Measurements from ENCODE around the gene PPARG.

PPARG gene

GRCh38 chr3:12301031-12301430 is 12.2 kb downstream of the PPARG start:
- H3K36me3 Mint-ChIP-seq (ENCODE audit: low read depth), result no peaks in the 10 kb centered on the region
- peaks cover 20% of the 10 kb centered on the region for H3K27me3 Mint-ChIP-seq (ENCODE audit: low read depth, poor library complexity)
- no peaks in the 10 kb centered on the region for H3K4me1 Mint-ChIP-seq
- no peak overlapping the region for H3K27ac Mint-ChIP-seq
- no peak for DNase-seq
- no peak for TF ChIP-seq CTCF (IDR thresholded peaks at IDR 0.05)
- no peaks in the 10 kb centered on the region for H3K9me3 Mint-ChIP-seq
- no peak overlapping the region for H3K4me3 Mint-ChIP-seq

- H3K36me3 Mint-ChIP-seq (ENCODE audit: low read depth), result no peaks in the 10 kb centered on the region
- DNase-seq, result no peak
- no peak for TF ChIP-seq CTCF (IDR thresholded peaks at IDR 0.05)
- peaks cover 18% of the 10 kb centered on the region for H3K27me3 Mint-ChIP-seq (ENCODE audit: low read depth, poor library complexity)
- H3K27ac Mint-ChIP-seq, result no peak overlapping the region
- no peaks in the 10 kb centered on the region for H3K9me3 Mint-ChIP-seq
- no peak overlapping the region for H3K4me3 Mint-ChIP-seq
- no peaks in the 10 kb centered on the region for H3K4me1 Mint-ChIP-seq
Observed at GRCh38 chr3:12301513-12301912, 12.6 kb downstream of the PPARG start.

GRCh38 chr3:12302564-12302963 is 13.7 kb downstream of the PPARG start:
- no peaks in the 10 kb centered on the region for H3K4me1 Mint-ChIP-seq
- H3K4me3 Mint-ChIP-seq, result no peak overlapping the region
- no peaks in the 10 kb centered on the region for H3K36me3 Mint-ChIP-seq (ENCODE audit: low read depth)
- no peak overlapping the region for H3K27ac Mint-ChIP-seq
- H3K9me3 Mint-ChIP-seq, result no peaks in the 10 kb centered on the region
- DNase-seq, result no peak
- peaks cover 18% of the 10 kb centered on the region for H3K27me3 Mint-ChIP-seq (ENCODE audit: low read depth, poor library complexity)
- TF ChIP-seq CTCF (IDR thresholded peaks at IDR 0.05), result no peak

- DNase-seq, result no peak
- Mint-ChIP-seq H3K27ac (no peak overlapping the region), H3K9me3 (no peaks in the 10 kb centered on the region), H3K4me3 (no peak overlapping the region), H3K4me1 (no peaks in the 10 kb centered on the region), H3K27me3 (ENCODE audit: low read depth, poor library complexity) (peaks cover 20% of the 10 kb centered on the region), H3K36me3 (ENCODE audit: low read depth) (no peaks in the 10 kb centered on the region)
- no peak for TF ChIP-seq CTCF (IDR thresholded peaks at IDR 0.05)
Observed at GRCh38 chr3:12303534-12303933, 14.7 kb downstream of the PPARG start.

- Mint-ChIP-seq H3K4me1 (no peaks in the 10 kb centered on the region), H3K9me3 (no peaks in the 10 kb centered on the region), H3K4me3 (no peak overlapping the region), H3K36me3 (ENCODE audit: low read depth) (no peaks in the 10 kb centered on the region), H3K27ac (no peak overlapping the region), H3K27me3 (ENCODE audit: low read depth, poor library complexity) (peaks cover 20% of the 10 kb centered on the region)
- no peak for DNase-seq
- no peak for TF ChIP-seq CTCF (IDR thresholded peaks at IDR 0.05)
Observed at GRCh38 chr3:12303993-12304392, 15.1 kb downstream of the PPARG start.

GRCh38 chr3:12307136-12307535 is 18.3 kb downstream of the PPARG start:
- H3K9me3 Mint-ChIP-seq, result no peaks in the 10 kb centered on the region
- H3K27ac Mint-ChIP-seq, result no peak overlapping the region
- no peak for DNase-seq
- no peaks in the 10 kb centered on the region for H3K4me1 Mint-ChIP-seq
- H3K27me3 Mint-ChIP-seq (ENCODE audit: low read depth, poor library complexity), result peaks cover 21% of the 10 kb centered on the region
- TF ChIP-seq CTCF (IDR thresholded peaks at IDR 0.05), result no peak
- no peak overlapping the region for H3K4me3 Mint-ChIP-seq
- H3K36me3 Mint-ChIP-seq (ENCODE audit: low read depth), result no peaks in the 10 kb centered on the region
